Right lobe of liver (tissue), 6 donors: ENCODE results near the gene NEIL1. TPM values are rescaled to one million over a fixed set of nuclear protein-coding genes. Genes with fewer than 3 reads are reported as not detected.
"Not testable (repeated sequence)": the region's sequence is repeated elsewhere in the genome, so short reads cannot be mapped to it uniquely, and the experiment has no call there.

Source experiments
- ATAC-seq, 4 donors: fragments of 200-7000 bp; cut with Tn5 transposase; one replicate each; pipeline ENCODE4 v1.9.1; 2020; ENCODE audit warnings: mild to moderate bottlenecking in 4 of 4, moderate library complexity in 4 of 4
- DNase-seq, 3 donors: peaks; one replicate each; pipeline ENCODE4 v3.0.0-alpha.2; 2020
- H3K27ac ChIP-seq, 3 donors: fragments of 200-600 bp; one replicate each; pipeline ENCODE4 v1.8.0; 2022
- H3K27me3 ChIP-seq, 2 donors: fragments of 200-600 bp; one replicate each; pipeline ENCODE4 v1.8.0; 2022
- H3K36me3 ChIP-seq, 4 donors: fragments of 200-600 bp; sonication (generic) in 1 of 4; one replicate each; pipeline versions ENCODE4 v1.5.1 to v1.8.0; 2017 to 2022; ENCODE audit warnings: control low read depth in 1 of 4
- H3K4me1 ChIP-seq, 4 donors: fragments of 200-600 bp; sonication (generic) in 1 of 4; one replicate each; pipeline versions ENCODE4 v1.5.1 to v1.8.0; 2017 to 2022; ENCODE audit warnings: control low read depth in 1 of 4
- H3K4me3 ChIP-seq, 3 donors: fragments of 200-600 bp; one replicate each; pipeline ENCODE4 v1.8.0; 2022
- H3K9me3 ChIP-seq, 4 donors: fragments of 200-600 bp; sonication (generic) in 1 of 4; one replicate each; pipeline versions ENCODE4 v1.5.1 to v1.8.0; 2017 to 2022; ENCODE audit warnings: control low read depth in 1 of 4
- CTCF ChIP-seq, 4 donors: fragments of 200-600 bp in 3 of 4; fragments of 450-650 bp in 1 of 4; IDR thresholded peaks; one replicate each; pipeline versions ENCODE4 v1.5.1 to v1.8.0; 2016 to 2022; ENCODE audit warnings: antibody characterized with exemption in 4 of 4, mild to moderate bottlenecking in 2 of 4
- POLR2A ChIP-seq: fragments of 450-650 bp; IDR thresholded peaks from one replicate; pipeline ENCODE4 v1.6.1; 2017; ENCODE audit warnings: antibody characterized with exemption, mild to moderate bottlenecking
- WGBS: methylation state at CpG from one replicate; pipeline ENCODE4 v1.1.6; 2018; ENCODE audit warnings: low coverage, low lambda C conversion rate; ENCODE audit not compliant: insufficient coverage; ENCODE audit errors: missing lambda C conversion rate; 5-methylcytosine and 5-hydroxymethylcytosine counted together
- intact Hi-C, 2 donors: fragments of 100-400 bp; cut with DNase I; formaldehyde crosslinking; loops; one replicate each; pipeline versions ENCODE4 v1.11.2 to v1.14.1; 2022
- total RNA-seq, 6 experiments: library from RNA; depleted of rRNA in 2 of 6; stranded (reverse); fragments of >200 nt in 2 of 6; fragmentation: NEBNext Ultra II Directional in 3 of 6; extraction: Animal tissue kit (Norgen Biotek cat#: 25700) in 3 of 6; gene quantifications; one replicate each; pipeline versions ENCODE4 v1.1.0 to v1.2.4, GENCODE V29; 2016 to 2023
- donor health status: DM: no; HTN: yes; CAD: no.
- donor health status: DM: no; HTN: no; CAD: no.
- donor health status: DM: no; HTN: no; CAD: no.
- donor health status: DM: no; HTN: yes; CAD: no.
- donor health status: DM: no; HTN: yes; CAD: no.

Gene NEIL1
- total RNA-seq, 6 experiments from 2014 or later = 16.6 to 32.7 (median 23.7) TPM

GRCh38 chr15:75327491-75327890 is 19.3 kb upstream of the NEIL1 start:
- no CpG with 5 or more reads among the region's 3 CpGs for WGBS
- H3K9me3 ChIP-seq = no peaks in the 10 kb centered on the region
- no peak for ATAC-seq
- H3K27ac ChIP-seq = no peak overlapping the region
- no peaks in the 10 kb centered on the region for H3K4me1 ChIP-seq
- DNase-seq = no peak
- H3K4me3 ChIP-seq = no peak overlapping the region
- TF ChIP-seq POLR2A (no peak), CTCF (IDR thresholded peaks at IDR 0.05) (no peak)
- no peaks in the 10 kb centered on the region for H3K27me3 ChIP-seq
- H3K36me3 ChIP-seq = no peaks in the 10 kb centered on the region
- intact Hi-C loops = no loop called here

GRCh38 chr15:75328493-75329314 is 18.1 kb upstream of the NEIL1 start:
- DNase-seq (no peak), ATAC-seq (no peak)
- WGBS = 89% methylated on average over 7 of the region's 10 CpGs
- Histone ChIP-seq H3K9me3 (no peaks in the 10 kb centered on the region), H3K27me3 (no peaks in the 10 kb centered on the region), H3K36me3 (no peaks in the 10 kb centered on the region), H3K4me3 (no peak overlapping the region), H3K4me1 (no peaks in the 10 kb centered on the region), H3K27ac (no peak overlapping the region)
- no peak for TF ChIP-seq CTCF (IDR thresholded peaks at IDR 0.05)
- no peak for TF ChIP-seq POLR2A
- intact Hi-C loops = no loop called here

- Histone ChIP-seq H3K4me1 (no peaks in the 10 kb centered on the region), H3K9me3 (no peaks in the 10 kb centered on the region)
- no peak for DNase-seq
Measured at GRCh38 chr15:75329571-75329970, 17.3 kb upstream of the NEIL1 start.

GRCh38 chr15:75332093-75332492 is 14.7 kb upstream of the NEIL1 start:
- 68% methylated on average over 7 of the region's 7 CpGs for WGBS
- H3K4me3 ChIP-seq, DNase-seq, intact Hi-C loops, H3K9me3 ChIP-seq, H3K27me3 ChIP-seq, H3K36me3 ChIP-seq, ATAC-seq, H3K27ac ChIP-seq: not testable (repeated sequence)
- peaks cover 0 to 14% (median 4%) of the 10 kb centered on the region in 4 donors for H3K4me1 ChIP-seq

More at GRCh38 chr15:75329571-75329970, 17.3 kb upstream of the NEIL1 start:
- Histone ChIP-seq H3K27me3 (no peaks in the 10 kb centered on the region), H3K36me3 (no peaks in the 10 kb centered on the region), H3K4me3 (no peak overlapping the region), H3K27ac (no peak overlapping the region)
- ATAC-seq = no peak
- intact Hi-C loops = no loop called here
- no peak for TF ChIP-seq CTCF (IDR thresholded peaks at IDR 0.05)
- no peak for TF ChIP-seq POLR2A
- 100% methylated on average over 1 of the region's 2 CpGs for WGBS

- intact Hi-C loops, DNase-seq, H3K4me3 ChIP-seq, ATAC-seq, H3K27me3 ChIP-seq, H3K9me3 ChIP-seq, H3K36me3 ChIP-seq, H3K27ac ChIP-seq: not testable (repeated sequence)
- 85% methylated on average over 13 of the region's 15 CpGs for WGBS
- peaks cover 0 to 14% (median 4%) of the 10 kb centered on the region in 4 donors for H3K4me1 ChIP-seq
Measured at GRCh38 chr15:75333654-75334419, 13.0 kb upstream of the NEIL1 start.
